HEK293 (cell line): ENCODE measurements around the gene RBP7.

Experiments used
- CTCF ChIP-seq: fragments of 450-650 bp; formaldehyde crosslinking; IDR thresholded peaks from 2 replicates; pipeline ENCODE4 v1.5.1; 2016; ENCODE audit warnings: missing biosample characterization, missing genetic modification characterization
- GLI2 ChIP-seq: fragments of 450-650 bp; formaldehyde crosslinking; IDR thresholded peaks from 2 replicates; pipeline ENCODE4; 2017; ENCODE audit warnings: missing biosample characterization, missing genetic modification characterization, low read depth, borderline replicate concordance
- PRDM10 ChIP-seq: fragments of 450-650 bp; formaldehyde crosslinking; IDR thresholded peaks from 2 replicates; pipeline ENCODE4 v1.5.1; 2016; ENCODE audit warnings: missing biosample characterization, missing genetic modification characterization
- SALL2 ChIP-seq: fragments of 450-650 bp; formaldehyde crosslinking; IDR thresholded peaks from 2 replicates; pipeline ENCODE4 v1.5.0; 2017; ENCODE audit warnings: missing biosample characterization, mild to moderate bottlenecking, missing genetic modification characterization, borderline replicate concordance
- YY2 ChIP-seq: fragments of 450-650 bp; formaldehyde crosslinking; IDR thresholded peaks from 2 replicates; pipeline ENCODE4 v1.5.1; 2016; ENCODE audit warnings: missing biosample characterization, missing genetic modification characterization
- ZBTB26 ChIP-seq: fragments of 450-650 bp; formaldehyde crosslinking; optimal IDR thresholded peaks from 2 replicates; pipeline ENCODE3; 2016; ENCODE audit warnings: missing biosample characterization, mild to moderate bottlenecking, missing genetic modification characterization
- ZBTB8A ChIP-seq: fragments of 450-650 bp; formaldehyde crosslinking; IDR thresholded peaks from 2 replicates; pipeline ENCODE4 v1.5.1; 2016; ENCODE audit warnings: missing biosample characterization, missing genetic modification characterization
- ZNF140 ChIP-seq: fragments of 450-650 bp; formaldehyde crosslinking; IDR thresholded peaks from 2 replicates; pipeline ENCODE4 v1.5.1; 2016; ENCODE audit warnings: missing biosample characterization, missing genetic modification characterization
- ZNF2 ChIP-seq: fragments of 450-650 bp; formaldehyde crosslinking; IDR thresholded peaks from 2 replicates; pipeline ENCODE4 v1.5.1; 2016; ENCODE audit warnings: missing biosample characterization, missing genetic modification characterization
- ZNF561 ChIP-seq: fragments of 450-650 bp; IDR thresholded peaks from 2 replicates; pipeline ENCODE4 v1.5.1; 2018; ENCODE audit warnings: missing biosample characterization, missing genetic modification characterization, borderline replicate concordance
- ZNF621 ChIP-seq: fragments of 450-650 bp; formaldehyde crosslinking; IDR thresholded peaks from 2 replicates; pipeline ENCODE4 v1.5.1; 2017; ENCODE audit warnings: missing biosample characterization, missing genetic modification characterization
- ZNF776 ChIP-seq: fragments of 450-650 bp; formaldehyde crosslinking; IDR thresholded peaks from 2 replicates; pipeline ENCODE4 v1.5.0; 2017; ENCODE audit warnings: missing biosample characterization, missing genetic modification characterization, borderline replicate concordance
- ZSCAN30 ChIP-seq: fragments of 450-650 bp; IDR thresholded peaks from 2 replicates; pipeline ENCODE4 v1.5.1; 2018; ENCODE audit warnings: missing biosample characterization, mild to moderate bottlenecking, missing genetic modification characterization, moderate library complexity

- no peak for TF ChIP-seq CTCF (tag by site-specific recombination)
- TF ChIP-seq ZSCAN30, result no peak
- no peak for TF ChIP-seq YY2 (tag by site-specific recombination)
- no peak for TF ChIP-seq ZBTB8A
- no peak for TF ChIP-seq ZNF140 (tag by site-specific recombination)
- TF ChIP-seq PRDM10 (tag by site-specific recombination), result no peak
- TF ChIP-seq SALL2, result no peak
- TF ChIP-seq ZBTB26 (tag by site-specific recombination), result no peak
- TF ChIP-seq ZNF776, result no peak
- no peak for TF ChIP-seq ZNF621 (tag by site-specific recombination)
- no peak for TF ChIP-seq GLI2 (tag by site-specific recombination)
- no peak for TF ChIP-seq ZNF2 (tag by site-specific recombination)
- TF ChIP-seq ZNF561 (tag by site-specific recombination), result no peak
Observed at GRCh38 chr1:10057796-10058195, 60.8 kb downstream of the RBP7 start.
